Epithelial cell of esophagus (primary cell): ENCODE results near the gene ZNF529.

Source experiments
- DNase-seq: peaks from one replicate; pipeline ENCODE4 v3.0.0; 2010; ENCODE audit warnings: low read depth
- H3K4me3 ChIP-seq: 2 replicates; pipeline ENCODE4 v1.5.1; 2011; ENCODE audit warnings: mild to moderate bottlenecking, low read length, control low read depth
- CTCF ChIP-seq: IDR thresholded peaks from 2 replicates; pipeline ENCODE4 v1.5.1; 2011; ENCODE audit warnings: low read depth, mild to moderate bottlenecking, low read length, control low read depth, inconsistent platforms; ENCODE audit not compliant: insufficient read depth; ENCODE audit errors: missing control alignments

The ZNF529 gene

GRCh38 chr19:36514012-36514612 lies 59.0 kb downstream of the ZNF529 start:
- no peak for TF ChIP-seq CTCF
- no peak for DNase-seq
- no peak overlapping the region for H3K4me3 ChIP-seq

- DNase-seq: no peak
- no peak overlapping the region for H3K4me3 ChIP-seq
- no peak for TF ChIP-seq CTCF
These were observed 64.8 kb downstream of the ZNF529 start for GRCh38 chr19:36508325-36508724.

- DNase-seq: no peak
- TF ChIP-seq CTCF: no peak
- no peak overlapping the region for H3K4me3 ChIP-seq
These were observed 71.1 kb downstream of the ZNF529 start for GRCh38 chr19:36501973-36502372.

- TF ChIP-seq CTCF: no peak
- no peak overlapping the region for H3K4me3 ChIP-seq
- no peak for DNase-seq
These were observed 76.1 kb downstream of the ZNF529 start for GRCh38 chr19:36497001-36497400.
